A673 (cell line): ENCODE measurements around the gene BCDIN3D. TPM values are rescaled to one million over a fixed set of nuclear protein-coding genes. Genes with fewer than 3 reads are reported as not detected.

Experiments used
- BruUV-seq: library from RNA; stranded (reverse); fragments of 400-500 nt; replicated peaks from 2 replicates; lab custom pipeline; 2021; lab: Mats Ljungman, UMichigan
- CTCF ChIA-PET: fragments of 300-600 bp; sonication (Branson Sonifier 250); formaldehyde crosslinking; loops from one replicate; lab custom pipeline; 2022; ENCODE audit warnings: antibody characterized with exemption; lab: Charles Lee
- POLR2A ChIA-PET: fragments of 300-600 bp; sonication (Branson Sonifier 250); formaldehyde crosslinking; loops from one replicate; lab custom pipeline; 2022; ENCODE audit warnings: antibody characterized with exemption; ENCODE audit not compliant: low non-redundant PET; lab: Charles Lee
- DNase-seq: peaks from one replicate; pipeline ENCODE4 v3.0.0-alpha.2; 2015; ENCODE audit warnings: low spot score
- H3K27ac ChIP-seq: fragments of 200-600 bp; sonication (generic); 2 replicates; pipeline ENCODE4 v1.5.1; 2016; ENCODE audit warnings: mixed run types, low read depth, mild to moderate bottlenecking, mixed read lengths, antibody characterized with exemption, low read length; ENCODE audit not compliant: poor library complexity, severe bottlenecking
- H3K27me3 ChIP-seq: fragments of 200-600 bp; sonication (generic); replicated peaks from 2 replicates; pipeline ENCODE4 v1.6.1; 2017; ENCODE audit warnings: mixed run types, low read depth, mild to moderate bottlenecking, mixed read lengths, antibody characterized with exemption, low read length; ENCODE audit not compliant: insufficient read depth, poor library complexity
- H3K36me3 ChIP-seq: fragments of 200-600 bp; sonication (generic); 2 replicates; pipeline ENCODE4 v1.6.1; 2016; ENCODE audit warnings: mixed run types, mild to moderate bottlenecking, mixed read lengths, antibody characterized with exemption, low read length; ENCODE audit not compliant: insufficient read depth, poor library complexity, severe bottlenecking
- H3K4me1 ChIP-seq: fragments of 200-600 bp; sonication (generic); 2 replicates; pipeline ENCODE4 v1.6.1; 2017; ENCODE audit warnings: mixed run types, mild to moderate bottlenecking, mixed read lengths, antibody characterized with exemption, low read length; ENCODE audit not compliant: insufficient read depth, poor library complexity, severe bottlenecking
- H3K4me3 ChIP-seq: fragments of 200-600 bp; sonication (generic); 2 replicates; pipeline ENCODE4 v1.5.1; 2016; ENCODE audit warnings: low read depth, mixed run types, mild to moderate bottlenecking, mixed read lengths, low read length; ENCODE audit not compliant: poor library complexity, severe bottlenecking
- H3K9me3 ChIP-seq: fragments of 200-600 bp; sonication (generic); 2 replicates; pipeline ENCODE4 v1.6.1; 2016; ENCODE audit warnings: mixed run types, low read depth, mild to moderate bottlenecking, mixed read lengths, antibody characterized with exemption, low read length; ENCODE audit not compliant: poor library complexity, severe bottlenecking
- CTCF ChIP-seq: fragments of 300-800, 200-600 bp; sonication (generic); conservative IDR thresholded peaks from 2 replicates; pipeline ENCODE4 v1.5.1; 2017; ENCODE audit warnings: low read depth, mild to moderate bottlenecking, antibody characterized with exemption, low read length, moderate library complexity, mixed read lengths
- EZH2 ChIP-seq: fragments of 200-600 bp; sonication (generic); IDR thresholded peaks from 2 replicates; pipeline ENCODE4 v1.6.1; 2017; ENCODE audit warnings: borderline replicate concordance, low read depth, mild to moderate bottlenecking, mixed read lengths, antibody characterized with exemption, low read length; ENCODE audit not compliant: poor library complexity, severe bottlenecking
- intact Hi-C: fragments of 100-400 bp; cut with micrococcal nuclease; formaldehyde crosslinking; loops from one replicate; pipeline ENCODE4 v1.10.0; 2022; ENCODE audit not compliant: unreplicated experiment
- total RNA-seq: library from RNA; stranded (reverse); gene quantifications from 2 replicates; pipeline ENCODE4 v1.2.3, GENCODE V29; 2021

Gene BCDIN3D
- total RNA-seq, 1 experiment from 2014 or later = 5.7 TPM

GRCh38 chr12:49878021-49878420 is 35.1 kb upstream of the BCDIN3D start:
- ChIA-PET POLR2A (no interaction called here), CTCF (no interaction called here)
- intact Hi-C loops = no loop called here
- H3K9me3 ChIP-seq = no peaks in the 10 kb centered on the region
- no peak for TF ChIP-seq EZH2
- TF ChIP-seq CTCF = no peak
- no TSS peak for BruUV-seq
- H3K4me3 ChIP-seq = no peak overlapping the region
- DNase-seq = no peak
- H3K36me3 ChIP-seq = no peaks in the 10 kb centered on the region
- H3K27ac ChIP-seq = no peak overlapping the region
- peaks cover 6% of the 10 kb centered on the region for H3K4me1 ChIP-seq
- H3K27me3 ChIP-seq = no peaks in the 10 kb centered on the region

- intact Hi-C loops = no loop called here
- Histone ChIP-seq H3K9me3 (no peaks in the 10 kb centered on the region), H3K36me3 (no peaks in the 10 kb centered on the region), H3K27me3 (no peaks in the 10 kb centered on the region), H3K27ac (no peak overlapping the region), H3K4me3 (no peak overlapping the region), H3K4me1 (no peaks in the 10 kb centered on the region)
- CTCF ChIA-PET = no interaction called here
- no TSS peak for BruUV-seq
- no peak for DNase-seq
- TF ChIP-seq EZH2 (no peak), CTCF (no peak)
- POLR2A ChIA-PET = no interaction called here
These were observed 34.2 kb upstream of the BCDIN3D start for GRCh38 chr12:49877066-49877465.

- ChIA-PET CTCF (no interaction called here), POLR2A (no interaction called here)
- intact Hi-C loops = no loop called here
- no TSS peak for BruUV-seq
- H3K9me3 ChIP-seq = no peaks in the 10 kb centered on the region
- H3K27ac ChIP-seq = no peak overlapping the region
- H3K36me3 ChIP-seq = no peaks in the 10 kb centered on the region
- DNase-seq = no peak
- H3K4me3 ChIP-seq = no peak overlapping the region
- TF ChIP-seq EZH2 (no peak), CTCF (no peak)
- H3K4me1 ChIP-seq = no peaks in the 10 kb centered on the region
- H3K27me3 ChIP-seq = no peaks in the 10 kb centered on the region
These were observed 33.2 kb upstream of the BCDIN3D start for GRCh38 chr12:49876070-49876469.
